Mucosa of descending colon (tissue), 3 donors: ENCODE results near the gene PTPN20. TPM values are rescaled to one million over a fixed set of nuclear protein-coding genes. Genes with fewer than 3 reads are reported as not detected.

Source experiments
- ATAC-seq: fragments of 200-7000 bp; cut with Tn5 transposase; one replicate; pipeline ENCODE4 v1.9.1; 2020; ENCODE audit warnings: mild to moderate bottlenecking, moderate library complexity
- DNase-seq, 3 donors: peaks; one replicate each; pipeline ENCODE4 v3.0.0-alpha.2; 2020
- H3K36me3 ChIP-seq: fragments of 200-600 bp; one replicate; pipeline ENCODE4 v1.8.0; 2021; ENCODE audit warnings: low read depth, mild to moderate bottlenecking
- H3K4me1 ChIP-seq: fragments of 200-600 bp; one replicate; pipeline ENCODE4 v1.8.0; 2021; ENCODE audit warnings: low read depth, mild to moderate bottlenecking
- H3K4me3 ChIP-seq: fragments of 200-600 bp; one replicate; pipeline ENCODE4 v1.8.0; 2021; ENCODE audit warnings: mild to moderate bottlenecking
- H3K9me3 ChIP-seq: fragments of 200-600 bp; one replicate; pipeline ENCODE4 v1.8.0; 2021; ENCODE audit warnings: mild to moderate bottlenecking
- CTCF ChIP-seq: fragments of 200-600 bp; IDR thresholded peaks from one replicate; pipeline ENCODE4 v1.8.0; 2022; ENCODE audit warnings: antibody characterized with exemption, mild to moderate bottlenecking
- intact Hi-C, 2 donors: fragments of 100-400 bp; cut with DNase I in 1 of 2; cut with micrococcal nuclease in 1 of 2; formaldehyde crosslinking; loops; one replicate each; pipeline versions ENCODE4 v1.11.0 to v1.11.1; 2022; cut with DNase I, micrococcal nuclease
- total RNA-seq, 3 donors: library from RNA; stranded (reverse); fragmentation: NEBNext Ultra II Directional in 2 of 3; extraction: Animal tissue kit (Norgen Biotek cat#: 25700) in 2 of 3; gene quantifications; one replicate each; pipeline versions ENCODE4 v1.2.1 to v1.2.4, GENCODE V29; 2021 to 2023
- donor health status: DM: no; HTN: no; CAD: no; lungs with moderate emphysema.
- donor health status: DM: no; HTN: no; CAD: no.
- donor health status: DM: no; HTN: yes; CAD: no.

The PTPN20 gene
- total RNA-seq, 3 donors from 2014 or later, result 1.6 to 6.5 (median 1.7) TPM

- Histone ChIP-seq H3K9me3 (no peaks in the 10 kb centered on the region), H3K4me3 (no peak overlapping the region), H3K36me3 (no peaks in the 10 kb centered on the region), H3K4me1 (no peaks in the 10 kb centered on the region)
- intact Hi-C loops, result no loop called here
- no peak for ATAC-seq
- no peak for TF ChIP-seq CTCF
- DNase-seq, result no peak
Observed at GRCh38 chr10:47040681-47041080, 129.5 kb downstream of the PTPN20 start.

GRCh38 chr10:47041396-47042198 is 130.4 kb downstream of the PTPN20 start:
- no peak for DNase-seq
- no peak for ATAC-seq
- Histone ChIP-seq H3K4me1 (no peaks in the 10 kb centered on the region), H3K4me3 (no peak overlapping the region), H3K9me3 (no peaks in the 10 kb centered on the region), H3K36me3 (no peaks in the 10 kb centered on the region)
- no peak for TF ChIP-seq CTCF
- intact Hi-C loops, result no loop called here

GRCh38 chr10:47042199-47042473 is 130.9 kb downstream of the PTPN20 start:
- no peak for TF ChIP-seq CTCF
- no peak for ATAC-seq
- H3K9me3 ChIP-seq, result no peaks in the 10 kb centered on the region
- H3K36me3 ChIP-seq, result no peaks in the 10 kb centered on the region
- intact Hi-C loops, result no loop called here
- no peak for DNase-seq
- no peaks in the 10 kb centered on the region for H3K4me1 ChIP-seq
- H3K4me3 ChIP-seq, result no peak overlapping the region

GRCh38 chr10:47042780-47043750 is 131.8 kb downstream of the PTPN20 start:
- no peaks in the 10 kb centered on the region for H3K36me3 ChIP-seq
- no peaks in the 10 kb centered on the region for H3K4me1 ChIP-seq
- intact Hi-C loops, result no loop called here
- no peaks in the 10 kb centered on the region for H3K9me3 ChIP-seq
- TF ChIP-seq CTCF, result no peak
- no peak for ATAC-seq
- H3K4me3 ChIP-seq, result no peak overlapping the region
- DNase-seq, result no peak

GRCh38 chr10:47043928-47044538 is 132.8 kb downstream of the PTPN20 start:
- no peak for ATAC-seq
- no peak for DNase-seq
- intact Hi-C loops, result no loop called here
- no peak overlapping the region for H3K4me3 ChIP-seq
- no peaks in the 10 kb centered on the region for H3K9me3 ChIP-seq
- no peaks in the 10 kb centered on the region for H3K4me1 ChIP-seq
- TF ChIP-seq CTCF, result no peak
- no peaks in the 10 kb centered on the region for H3K36me3 ChIP-seq
